Fibroblast of mammary gland (primary cell): Measurements from ENCODE around the gene SLC6A12.

Source experiments
- DNase-seq: peaks from one replicate; pipeline ENCODE4 v3.0.0-alpha.2; 2010; ENCODE audit warnings: low read depth
- H3K4me3 ChIP-seq: 2 replicates; pipeline ENCODE4 v1.5.1; 2011; ENCODE audit warnings: low read depth, mild to moderate bottlenecking, low read length, moderate library complexity; ENCODE audit not compliant: control insufficient read depth
- TF ChIP-seq, protein P1 (sequence below): conservative IDR thresholded peaks from 2 replicates; pipeline ENCODE4 v1.5.1; 2011; ENCODE audit warnings: low read depth, low read length, inconsistent platforms; ENCODE audit not compliant: control insufficient read depth, insufficient read depth

Gene SLC6A12

DNA sequence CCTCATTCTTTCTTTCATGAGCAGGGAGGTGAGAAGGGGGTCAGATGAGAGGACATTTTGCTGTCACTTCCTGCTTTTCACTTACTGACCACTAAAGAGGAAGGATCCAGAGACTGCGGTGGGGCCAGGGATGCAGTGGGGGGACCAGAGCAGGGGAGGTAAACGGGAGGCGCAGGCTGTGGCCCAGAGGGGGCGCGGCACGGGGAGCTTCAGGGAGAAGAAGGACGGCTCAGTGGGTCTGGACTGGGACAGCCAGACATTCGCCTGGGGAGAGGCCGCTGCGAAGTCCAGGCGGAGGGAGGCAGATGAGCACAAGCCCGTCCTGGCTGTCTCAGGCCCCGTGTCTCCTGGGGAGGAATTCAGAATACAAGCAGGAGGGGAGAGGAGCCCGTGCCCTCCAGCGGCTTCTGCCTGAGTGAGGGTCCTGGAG, 41.2 kb downstream of the SLC6A12 start:
- TF ChIP-seq, protein P1, sequence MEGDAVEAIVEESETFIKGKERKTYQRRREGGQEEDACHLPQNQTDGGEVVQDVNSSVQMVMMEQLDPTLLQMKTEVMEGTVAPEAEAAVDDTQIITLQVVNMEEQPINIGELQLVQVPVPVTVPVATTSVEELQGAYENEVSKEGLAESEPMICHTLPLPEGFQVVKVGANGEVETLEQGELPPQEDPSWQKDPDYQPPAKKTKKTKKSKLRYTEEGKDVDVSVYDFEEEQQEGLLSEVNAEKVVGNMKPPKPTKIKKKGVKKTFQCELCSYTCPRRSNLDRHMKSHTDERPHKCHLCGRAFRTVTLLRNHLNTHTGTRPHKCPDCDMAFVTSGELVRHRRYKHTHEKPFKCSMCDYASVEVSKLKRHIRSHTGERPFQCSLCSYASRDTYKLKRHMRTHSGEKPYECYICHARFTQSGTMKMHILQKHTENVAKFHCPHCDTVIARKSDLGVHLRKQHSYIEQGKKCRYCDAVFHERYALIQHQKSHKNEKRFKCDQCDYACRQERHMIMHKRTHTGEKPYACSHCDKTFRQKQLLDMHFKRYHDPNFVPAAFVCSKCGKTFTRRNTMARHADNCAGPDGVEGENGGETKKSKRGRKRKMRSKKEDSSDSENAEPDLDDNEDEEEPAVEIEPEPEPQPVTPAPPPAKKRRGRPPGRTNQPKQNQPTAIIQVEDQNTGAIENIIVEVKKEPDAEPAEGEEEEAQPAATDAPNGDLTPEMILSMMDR = no peak
- H3K4me3 ChIP-seq = no peak overlapping the region
- no peak for DNase-seq

DNA sequence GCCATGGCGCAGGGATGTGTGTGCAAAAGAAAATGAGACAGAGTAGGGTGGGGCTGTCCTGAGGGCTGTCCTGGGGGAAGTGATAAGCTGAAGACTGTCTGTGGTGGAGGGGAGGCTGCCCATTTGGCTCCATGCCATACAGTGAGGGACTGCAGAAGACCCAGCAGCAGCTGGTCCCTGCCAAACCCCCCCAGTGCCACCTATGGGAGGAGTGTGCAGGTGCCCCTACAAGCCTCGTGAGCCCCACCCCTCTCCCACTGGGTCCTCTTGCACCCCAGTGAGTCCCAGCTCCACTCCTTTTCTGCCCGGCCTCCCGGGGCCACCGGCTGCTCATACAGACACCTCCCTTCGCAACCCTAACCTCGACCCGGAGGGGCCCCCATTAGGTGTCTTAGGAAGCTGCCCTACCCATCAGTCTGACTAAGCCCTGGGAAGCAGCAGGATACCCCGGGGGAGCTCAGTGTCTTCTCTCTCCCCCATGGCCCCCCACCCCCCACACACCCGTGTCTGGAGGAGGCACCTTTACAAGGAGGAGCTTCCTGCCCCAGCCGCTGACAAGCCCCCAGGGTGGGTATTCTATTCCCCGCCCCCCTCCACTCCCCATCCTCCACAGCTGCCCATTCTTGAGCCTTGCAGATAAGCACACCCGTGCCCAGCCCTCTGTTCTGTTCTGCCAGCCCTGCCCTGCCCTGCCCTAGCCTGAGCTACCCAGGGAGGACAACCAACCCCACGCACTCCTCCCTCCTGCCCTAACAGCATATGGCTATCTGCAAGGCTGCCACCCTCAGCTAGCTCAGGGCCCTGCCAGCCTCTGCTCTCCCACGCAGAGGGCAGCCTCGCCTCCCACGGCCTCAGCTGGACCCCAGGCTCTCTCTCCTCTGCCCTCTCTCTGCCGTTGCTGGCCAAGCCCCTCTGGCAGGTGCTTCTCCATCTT, 41.9 kb downstream of the SLC6A12 start:
- H3K4me3 ChIP-seq = no peak overlapping the region
- TF ChIP-seq, protein P1 = no peak
- DNase-seq = no peak

DNA sequence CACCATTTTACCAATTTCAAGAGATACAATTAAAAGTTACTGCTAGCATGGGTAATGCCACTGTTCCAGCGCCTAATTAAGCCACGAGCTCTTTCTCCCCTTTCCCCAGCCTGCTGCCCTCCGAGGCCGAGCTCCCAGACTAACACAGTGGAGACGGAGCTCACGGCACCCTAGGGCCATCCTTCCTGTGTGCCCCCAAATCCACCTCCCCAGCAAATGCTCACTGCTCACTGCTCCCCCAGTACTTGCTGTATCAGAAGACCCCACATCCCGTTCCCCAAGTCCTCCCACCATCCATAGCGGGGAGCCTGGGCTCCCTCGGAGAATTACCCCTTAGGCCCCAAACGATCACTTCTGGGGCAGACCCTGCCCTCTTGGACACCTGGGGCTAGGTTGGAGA, 42.7 kb downstream of the SLC6A12 start:
- no peak overlapping the region for H3K4me3 ChIP-seq
- TF ChIP-seq, protein P1 = no peak
- DNase-seq = no peak

DNA sequence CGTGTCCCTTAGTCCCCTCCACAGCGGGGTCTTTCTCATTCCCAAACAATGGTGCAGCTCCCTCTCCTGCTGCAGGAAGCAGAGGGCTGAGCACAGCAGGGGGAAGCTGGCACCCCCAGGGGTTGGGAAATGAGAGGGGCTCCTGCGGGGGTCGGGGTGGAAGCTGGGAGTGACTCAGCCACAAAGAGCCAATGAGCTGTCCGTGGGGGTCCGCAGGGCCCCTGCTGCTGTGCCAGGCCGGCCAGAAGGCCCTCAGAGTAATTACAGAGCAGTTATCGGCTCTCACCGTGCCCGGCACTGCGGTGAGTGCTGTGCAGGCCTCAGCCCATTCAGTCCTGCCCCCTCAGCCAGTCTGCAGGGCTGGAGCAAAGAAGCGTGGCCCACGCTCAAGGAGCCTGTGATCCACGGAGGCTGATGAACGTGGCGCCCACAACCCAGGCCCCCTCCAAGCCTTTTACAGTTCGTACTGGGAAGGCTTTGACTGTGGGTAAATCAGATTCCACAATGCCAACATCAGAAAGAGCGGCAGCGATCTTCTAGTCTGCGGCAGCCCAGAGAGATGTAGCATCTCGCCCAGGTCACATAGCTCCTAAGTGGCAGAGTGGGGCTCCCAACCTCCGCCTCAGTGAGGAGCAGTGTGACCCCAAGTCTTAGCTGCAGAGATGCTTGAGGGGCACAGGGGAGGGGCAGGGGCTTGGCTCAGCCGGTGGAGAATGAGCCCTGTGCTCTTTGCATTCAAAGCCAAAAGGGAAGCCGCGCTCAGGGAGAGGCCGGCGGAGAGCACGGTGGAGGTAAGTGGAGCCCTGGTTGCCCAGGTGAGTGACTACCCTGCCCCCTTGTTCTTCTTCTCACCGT, 43.4 kb downstream of the SLC6A12 start:
- DNase-seq = no peak
- TF ChIP-seq, protein P1 = no peak
- H3K4me3 ChIP-seq = no peak overlapping the region

DNA sequence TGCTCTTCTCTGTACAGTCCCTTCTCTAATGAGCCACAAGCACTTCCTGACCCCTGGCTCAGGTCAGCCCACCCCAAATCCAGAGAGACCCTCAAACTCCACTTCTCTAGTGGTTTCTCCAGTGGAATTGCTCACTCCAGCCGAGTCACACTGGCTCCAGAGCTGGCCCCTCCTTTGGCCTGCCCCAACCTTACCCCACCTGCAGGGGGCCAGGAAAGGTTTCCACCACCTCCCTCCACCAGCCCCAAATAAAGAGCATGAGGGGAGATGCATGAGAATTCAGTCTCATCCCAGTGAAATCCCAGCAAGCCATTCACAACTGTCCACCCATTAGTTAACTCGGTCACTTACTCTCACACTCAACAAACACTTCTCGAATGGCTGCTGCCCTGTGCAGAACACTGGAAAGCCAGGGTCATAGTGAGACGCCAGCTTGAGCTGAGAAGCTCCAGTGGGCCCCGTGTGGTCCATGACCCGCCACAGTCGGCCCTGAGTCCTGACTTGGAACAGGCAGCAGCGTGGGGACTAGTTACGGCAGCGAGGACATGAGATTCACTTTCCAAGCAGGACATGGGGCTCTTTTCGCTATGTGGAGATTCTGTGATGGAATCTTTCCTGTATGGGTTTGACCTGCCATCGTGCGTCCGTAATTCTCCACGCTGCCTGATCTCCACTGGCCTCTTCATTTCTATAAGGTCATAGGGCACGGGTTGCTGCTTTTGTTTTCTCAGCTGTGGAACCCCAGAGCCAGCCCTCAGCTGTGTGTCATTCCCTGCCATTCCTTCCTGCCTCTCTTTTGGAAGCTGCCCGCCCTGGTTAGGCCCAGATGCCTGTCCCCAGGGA, 44.2 kb downstream of the SLC6A12 start:
- no peak for DNase-seq
- TF ChIP-seq, protein P1 = no peak
- H3K4me3 ChIP-seq = no peak overlapping the region

DNA sequence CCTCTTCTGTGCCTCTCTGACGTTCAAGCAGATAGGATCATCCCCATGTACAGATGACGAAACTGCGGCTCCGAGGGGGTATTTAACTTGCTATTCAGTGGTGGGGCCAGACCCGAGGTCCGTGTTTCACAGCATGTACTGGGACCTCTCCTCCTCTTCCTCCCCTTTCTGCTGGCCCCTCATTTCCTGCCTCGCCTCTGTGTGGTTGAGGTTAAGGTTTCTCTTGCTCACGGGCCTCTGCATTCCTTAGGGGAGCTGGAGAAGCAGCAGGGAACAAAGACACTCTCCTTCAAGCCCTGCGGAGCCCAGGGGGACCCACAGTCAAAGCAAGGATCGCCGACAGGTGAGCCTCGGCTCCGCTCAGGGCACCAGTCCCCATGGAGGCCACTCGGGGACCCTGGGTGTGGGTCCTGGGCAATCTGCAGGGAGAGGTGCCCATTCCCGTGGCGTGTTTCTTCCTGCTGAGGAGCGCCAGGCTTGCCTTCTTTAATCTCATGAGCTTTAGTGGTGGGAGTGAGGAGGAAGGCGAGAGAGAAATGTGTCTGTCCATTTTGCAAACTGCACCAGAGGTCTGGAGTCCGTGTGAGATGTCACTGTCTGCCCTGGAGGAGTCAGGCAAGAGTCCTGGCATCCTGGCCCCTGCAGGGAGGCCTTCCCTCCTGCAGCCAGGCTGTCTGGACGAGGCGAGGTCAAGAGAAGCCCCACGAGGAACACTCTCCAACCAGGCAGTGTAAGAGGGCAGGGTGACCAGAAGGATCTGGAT, 45.0 kb downstream of the SLC6A12 start:
- H3K4me3 ChIP-seq = no peak overlapping the region
- TF ChIP-seq, protein P1 = no peak
- no peak for DNase-seq
